WERI-Rb-1 (cell line): ENCODE data around the gene EXPH5.
"Not testable (repeated sequence)": the region's sequence is repeated elsewhere in the genome, so short reads cannot be mapped to it uniquely, and the experiment has no call there.

Source experiments
- DNase-seq: peaks from one replicate; pipeline ENCODE4 v3.0.0-alpha.2; 2020
- H3K27ac ChIP-seq: fragments of 250-450 bp; sonication (Bioruptor Pico); 2 replicates; pipeline ENCODE4 v1.5.1; 2020; ENCODE audit warnings: mild to moderate bottlenecking, moderate library complexity
- H3K27me3 ChIP-seq: fragments of 250-450 bp; sonication (Bioruptor Pico); 2 replicates; pipeline ENCODE4 v1.5.1; 2021; ENCODE audit warnings: mild to moderate bottlenecking, low read depth, moderate library complexity; ENCODE audit not compliant: insufficient read depth, severe bottlenecking
- H3K36me3 ChIP-seq: fragments of 250-450 bp; sonication (Bioruptor Pico); 2 replicates; pipeline ENCODE4 v1.5.1; 2020; ENCODE audit warnings: mild to moderate bottlenecking, moderate library complexity
- H3K4me3 ChIP-seq: 2 replicates; pipeline ENCODE4 v1.5.1; 2011; ENCODE audit warnings: low read depth, mild to moderate bottlenecking, control low read depth, low read length
- H3K9me3 ChIP-seq: fragments of 250-450 bp; sonication (Bioruptor Pico); 2 replicates; pipeline ENCODE4 v1.5.1; 2021; ENCODE audit warnings: mild to moderate bottlenecking, moderate library complexity; ENCODE audit not compliant: severe bottlenecking
- CTCF ChIP-seq: IDR thresholded peaks from 2 replicates; pipeline ENCODE4 v1.5.1; 2011; ENCODE audit warnings: low read depth, mild to moderate bottlenecking, control low read depth, inconsistent platforms, low read length

The EXPH5 gene

DNA sequence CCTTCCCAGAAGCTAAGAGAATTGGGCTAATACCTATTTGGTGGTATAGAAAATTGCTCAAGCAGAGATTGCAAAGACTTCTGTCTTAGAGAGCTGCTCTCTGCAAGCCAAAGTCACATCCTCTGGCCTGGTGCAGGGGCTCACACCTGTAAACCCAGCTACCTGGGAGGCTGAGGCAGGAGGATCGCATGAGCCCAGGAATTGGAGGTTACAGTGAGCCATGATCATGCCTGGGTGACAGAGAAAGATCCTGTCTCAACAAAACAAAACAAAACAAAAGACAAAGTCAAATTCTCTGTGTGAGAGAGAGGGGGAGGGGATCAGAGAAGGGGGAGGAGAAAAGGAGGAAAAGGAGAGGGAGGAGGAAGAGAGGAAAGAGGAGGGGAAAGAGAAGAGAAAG, 15.0 kb upstream of the EXPH5 start:
- no peak for DNase-seq
- Histone ChIP-seq H3K36me3 (no peaks in the 10 kb centered on the region), H3K27ac (no peak overlapping the region), H3K27me3 (no peaks in the 10 kb centered on the region), H3K9me3 (no peaks in the 10 kb centered on the region), H3K4me3 (no peak overlapping the region)
- no peak for TF ChIP-seq CTCF

- no peak for TF ChIP-seq CTCF
- Histone ChIP-seq H3K36me3 (no peaks in the 10 kb centered on the region), H3K9me3 (no peaks in the 10 kb centered on the region), H3K27me3 (no peaks in the 10 kb centered on the region), H3K4me3 (no peak overlapping the region), H3K27ac (no peak overlapping the region)
- no peak for DNase-seq
These were observed 13.1 kb upstream of the EXPH5 start for GRCh38 chr11:108606495-108607160.

- H3K4me3 ChIP-seq = no peak overlapping the region
- no peak overlapping the region for H3K27ac ChIP-seq
- no peaks in the 10 kb centered on the region for H3K27me3 ChIP-seq
- H3K36me3 ChIP-seq = no peaks in the 10 kb centered on the region
- DNase-seq = peak; percentile 36
- TF ChIP-seq CTCF = no peak
- H3K9me3 ChIP-seq = no peaks in the 10 kb centered on the region
These were observed 12.5 kb upstream of the EXPH5 start for GRCh38 chr11:108606070-108606469.

GRCh38 chr11:108602818-108603217, 9.2 kb upstream of the EXPH5 start:
- not testable (repeated sequence) for H3K27me3 ChIP-seq, H3K27ac ChIP-seq, H3K4me3 ChIP-seq, H3K36me3 ChIP-seq, H3K9me3 ChIP-seq
- peak; percentile 14 for DNase-seq

DNA sequence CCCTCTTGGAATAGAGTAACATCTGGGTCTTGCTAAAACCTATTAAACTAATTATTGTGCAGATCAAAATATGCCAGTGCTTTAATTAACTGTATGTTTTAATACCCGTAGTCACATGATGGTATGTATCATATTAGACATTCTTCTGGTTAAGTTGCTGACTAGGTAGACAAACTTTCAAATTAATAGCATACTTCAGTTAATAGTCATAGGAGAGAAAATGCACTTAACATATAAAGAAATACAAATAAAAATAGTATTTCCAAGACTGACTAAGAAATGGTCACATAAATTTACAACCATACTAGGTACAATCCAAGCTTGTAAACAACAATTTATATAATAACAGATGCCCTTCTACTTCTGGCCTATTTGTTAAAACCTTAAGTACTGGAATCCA, 7.6 kb upstream of the EXPH5 start:
- no peaks in the 10 kb centered on the region for H3K9me3 ChIP-seq
- H3K4me3 ChIP-seq = no peak overlapping the region
- no peaks in the 10 kb centered on the region for H3K36me3 ChIP-seq
- no peaks in the 10 kb centered on the region for H3K27me3 ChIP-seq
- no peak overlapping the region for H3K27ac ChIP-seq
- no peak for TF ChIP-seq CTCF
- DNase-seq = no peak

- no peaks in the 10 kb centered on the region for H3K36me3 ChIP-seq
- H3K27me3 ChIP-seq = no peaks in the 10 kb centered on the region
- no peaks in the 10 kb centered on the region for H3K9me3 ChIP-seq
- H3K4me3 ChIP-seq = no peak overlapping the region
- H3K27ac ChIP-seq = no peak overlapping the region
- DNase-seq = no peak
- TF ChIP-seq CTCF = no peak
These were observed 6.4 kb upstream of the EXPH5 start for GRCh38 chr11:108599978-108600377.
